Cerebellar cortex (tissue), 1 donor: ENCODE results near the gene CRISPLD2.
A peak's percentile ranks its signal among the peaks of the same experiment; 100 is the strongest.

Source experiments
- DNase-seq: peaks from one replicate; pipeline ENCODE4 v3.0.0-alpha.2; 2015; ENCODE audit warnings: low spot score

CRISPLD2 gene

GRCh38 chr16:84819644-84820304 lies at the start of gene CRISPLD2:
Gene CRISPLD2 (plus strand): TSS chr16:84819985. CDS start chr16:84838496, 18,511 bp downstream.
- DNase-seq = peak; percentile 72

- no peak for DNase-seq
These were observed 46.5 kb upstream of the CRISPLD2 start for GRCh38 chr16:84773312-84773711.

DNA sequence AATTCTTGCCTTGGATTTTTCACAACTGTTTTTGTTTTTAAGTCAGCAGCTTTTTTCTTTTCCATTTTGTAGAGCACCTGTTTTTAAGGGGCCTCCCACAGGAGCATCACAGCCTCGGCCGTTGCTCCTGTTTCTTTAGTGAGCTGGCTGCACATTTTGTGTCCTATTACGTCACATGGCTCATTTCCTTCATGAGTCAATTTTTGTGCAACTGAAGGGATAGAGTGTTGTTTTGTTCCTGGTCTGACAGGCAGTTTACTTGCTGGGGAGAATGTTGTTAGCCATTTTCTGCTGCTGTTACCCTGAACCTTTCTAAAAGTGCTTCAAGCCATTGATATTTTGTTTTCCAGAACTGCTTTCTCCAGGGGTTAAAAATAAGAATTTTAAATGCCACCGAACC lies 45.0 kb upstream of the CRISPLD2 start:
- DNase-seq = no peak

DNA sequence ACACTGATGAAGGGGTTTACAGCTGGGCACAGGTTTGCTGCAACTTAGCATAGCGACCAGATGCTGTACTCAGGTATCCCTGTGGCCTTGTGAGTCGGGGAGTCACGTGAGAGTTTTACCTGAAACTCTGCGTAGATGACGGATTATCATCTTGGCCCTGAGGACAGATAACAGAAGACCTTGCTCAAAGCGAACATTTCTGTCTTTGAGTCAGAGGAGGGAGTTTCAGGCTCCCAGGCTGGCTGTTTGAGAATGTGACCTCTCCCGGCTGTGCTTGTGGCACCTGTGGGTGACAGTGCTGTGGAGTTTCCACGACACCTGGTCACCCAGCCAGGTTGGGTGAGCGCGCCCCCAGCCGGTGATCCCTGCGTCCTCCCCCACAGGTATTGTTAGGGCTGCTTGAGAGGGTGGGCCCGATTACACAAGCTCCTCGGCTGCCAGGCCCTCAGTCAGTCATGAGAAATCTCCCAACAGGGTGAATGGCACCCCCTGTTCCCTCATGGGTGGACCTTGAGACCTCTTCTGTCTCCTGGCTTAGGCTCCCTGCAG lies 44.4 kb upstream of the CRISPLD2 start:
- no peak for DNase-seq

- DNase-seq = no peak
These were observed 42.4 kb upstream of the CRISPLD2 start for GRCh38 chr16:84777435-84777834.

- no peak for DNase-seq
These were observed 41.1 kb upstream of the CRISPLD2 start for GRCh38 chr16:84778720-84779119.

DNA sequence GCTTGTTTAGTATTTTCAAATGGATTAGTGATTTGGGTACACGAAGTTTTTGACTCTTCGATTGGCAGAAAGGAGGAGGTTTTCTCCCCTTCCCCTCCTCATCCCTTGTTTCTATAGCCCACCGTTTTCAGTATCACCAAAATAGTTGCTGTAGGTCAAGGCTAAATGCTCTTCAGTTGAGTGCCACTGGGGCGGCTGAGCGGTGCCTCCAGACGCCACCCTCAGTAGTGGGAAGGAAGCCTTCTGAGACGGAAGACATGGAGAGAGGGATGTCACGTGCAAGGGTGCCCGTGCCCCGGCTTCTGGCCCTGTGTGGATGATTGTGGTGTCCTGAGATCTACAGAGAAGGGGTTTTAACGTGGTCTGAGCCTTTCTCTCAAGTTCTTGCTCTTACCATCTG lies 39.7 kb upstream of the CRISPLD2 start:
- no peak for DNase-seq

DNA sequence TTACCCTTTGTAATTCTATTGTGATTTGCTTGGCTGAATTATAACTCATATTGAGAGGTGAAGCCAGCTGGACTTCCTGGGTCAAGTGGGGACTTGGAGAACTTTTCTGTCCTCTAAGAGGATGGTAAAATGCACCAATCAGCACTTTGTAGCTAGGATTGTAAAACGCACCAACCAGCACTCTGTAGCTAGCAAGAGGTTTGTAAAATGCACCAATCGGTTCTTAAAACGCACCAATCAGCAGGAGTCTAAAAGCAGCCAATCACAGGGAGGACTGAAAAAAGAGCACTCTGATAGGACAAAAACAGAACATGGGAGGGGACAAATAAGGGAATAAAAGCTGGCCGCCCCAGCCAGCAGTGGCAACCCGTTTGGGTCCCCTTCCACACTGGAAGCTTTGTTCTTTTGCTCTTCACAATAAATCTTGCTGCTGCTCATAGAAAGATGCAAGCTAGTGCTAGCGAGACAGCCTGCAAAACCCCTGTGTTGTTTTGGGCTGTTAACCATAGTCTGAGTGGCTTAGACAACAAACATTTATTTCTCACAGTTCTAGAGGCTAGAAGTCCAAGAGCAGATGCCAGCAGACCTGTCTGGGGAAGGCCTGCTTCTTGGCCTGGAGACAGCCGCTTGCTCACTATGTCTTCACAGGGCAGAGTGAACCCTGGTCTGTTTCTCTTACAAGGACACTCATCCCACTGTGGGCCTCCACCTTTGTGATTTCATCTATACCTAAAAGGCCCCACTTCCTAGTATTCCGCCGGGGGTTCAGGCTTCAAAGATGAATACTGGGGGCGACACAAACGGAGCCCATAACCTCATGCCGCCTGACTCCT lies 39.0 kb upstream of the CRISPLD2 start:
- DNase-seq = no peak

DNA sequence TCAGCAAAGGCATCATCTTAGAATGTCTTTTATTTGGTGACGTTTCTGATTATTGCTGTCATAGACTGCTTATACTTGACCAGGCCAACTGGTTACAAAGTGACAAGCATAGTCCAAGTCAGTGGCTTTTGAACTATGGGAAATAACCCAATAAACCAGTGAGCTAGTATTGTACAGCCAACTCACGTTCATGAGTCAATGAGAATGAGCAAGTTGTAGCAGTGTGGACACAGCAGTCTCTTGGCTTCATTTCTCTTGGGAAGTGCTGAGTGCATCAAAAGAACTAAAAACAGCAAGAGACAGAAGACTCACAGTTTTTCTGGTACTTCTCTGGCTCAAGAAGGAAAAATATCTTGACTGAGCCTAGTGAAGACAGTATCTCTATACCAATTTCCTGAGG lies 36.9 kb upstream of the CRISPLD2 start:
- DNase-seq = no peak

DNA sequence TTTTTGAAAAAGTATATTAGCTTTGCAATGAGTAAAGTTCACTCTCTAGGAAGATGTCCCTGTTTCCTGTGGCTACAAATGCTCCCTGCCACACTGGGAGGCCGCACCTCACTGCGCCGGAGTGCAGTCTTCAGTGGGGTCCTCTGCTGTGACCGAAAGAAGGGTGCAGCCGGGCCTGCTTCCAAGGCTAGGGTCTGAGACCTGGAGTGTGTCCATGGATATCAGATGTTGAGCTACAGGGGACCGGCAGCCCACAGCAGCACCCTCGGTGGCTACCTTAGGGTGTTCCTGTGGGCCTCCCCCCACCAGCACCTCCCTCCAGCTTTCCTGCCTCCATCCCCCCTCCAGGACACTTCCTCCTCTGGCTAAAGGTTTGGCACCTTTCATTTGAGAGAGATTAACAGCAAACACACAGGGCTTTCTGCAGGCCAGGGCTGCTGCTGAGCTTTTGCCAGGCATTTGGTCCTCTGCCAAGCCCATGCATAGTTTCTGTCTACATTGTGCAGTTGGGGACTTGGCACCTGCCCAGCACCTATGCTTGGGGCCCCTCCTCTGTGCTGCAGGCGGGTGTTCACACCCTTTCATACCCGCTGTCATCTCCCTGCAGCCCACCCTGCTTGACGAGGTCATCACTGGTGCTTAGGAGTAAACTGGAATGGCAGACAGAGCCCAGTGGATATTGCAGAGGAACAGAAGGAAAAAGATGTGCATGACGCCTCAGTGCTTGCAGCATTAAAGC lies 33.8 kb upstream of the CRISPLD2 start:
- DNase-seq = peak; percentile 29

GRCh38 chr16:84786605-84787262 lies 33.1 kb upstream of the CRISPLD2 start:
- DNase-seq = no peak

DNA sequence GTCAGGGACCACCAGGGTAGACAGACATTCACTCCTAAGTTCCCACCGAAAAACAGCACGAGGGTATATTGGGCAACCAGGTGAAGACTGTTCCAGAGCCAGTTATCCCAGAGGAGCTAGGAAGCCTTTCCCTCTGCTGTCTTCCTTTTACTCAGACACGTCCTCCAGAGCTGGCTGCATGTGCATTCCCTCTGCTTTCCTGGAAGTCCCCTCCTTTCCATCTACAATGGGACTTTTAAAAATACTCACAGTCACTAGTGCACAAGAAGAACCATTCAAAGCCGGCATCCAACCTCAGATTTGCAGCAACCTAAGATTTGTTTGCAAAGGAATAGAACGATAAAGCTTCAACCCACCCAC lies 32.5 kb upstream of the CRISPLD2 start:
- DNase-seq = no peak

GRCh38 chr16:84788920-84789391 lies 30.8 kb upstream of the CRISPLD2 start:
- DNase-seq = no peak

DNA sequence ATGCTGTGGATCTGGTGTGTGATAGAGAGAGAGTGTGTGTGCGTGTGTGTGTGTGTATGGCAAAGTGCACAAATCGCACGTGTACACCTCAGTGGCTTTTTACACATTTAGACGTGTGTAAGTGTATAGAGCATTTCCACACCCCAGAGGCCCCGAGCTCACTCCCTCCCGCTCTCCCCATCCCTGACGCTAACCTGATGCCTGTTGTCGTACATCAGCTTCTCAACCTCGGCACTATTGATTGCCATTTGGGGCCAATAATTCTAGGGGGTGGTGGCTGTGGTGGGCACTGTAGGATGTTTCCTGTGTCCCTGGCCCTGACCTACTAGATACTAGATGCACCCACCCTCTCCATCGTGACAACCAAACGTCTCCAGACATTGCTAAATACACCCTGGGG lies 30.4 kb upstream of the CRISPLD2 start:
- no peak for DNase-seq

- DNase-seq = no peak
These were observed 29.5 kb upstream of the CRISPLD2 start for GRCh38 chr16:84790301-84790700.

DNA sequence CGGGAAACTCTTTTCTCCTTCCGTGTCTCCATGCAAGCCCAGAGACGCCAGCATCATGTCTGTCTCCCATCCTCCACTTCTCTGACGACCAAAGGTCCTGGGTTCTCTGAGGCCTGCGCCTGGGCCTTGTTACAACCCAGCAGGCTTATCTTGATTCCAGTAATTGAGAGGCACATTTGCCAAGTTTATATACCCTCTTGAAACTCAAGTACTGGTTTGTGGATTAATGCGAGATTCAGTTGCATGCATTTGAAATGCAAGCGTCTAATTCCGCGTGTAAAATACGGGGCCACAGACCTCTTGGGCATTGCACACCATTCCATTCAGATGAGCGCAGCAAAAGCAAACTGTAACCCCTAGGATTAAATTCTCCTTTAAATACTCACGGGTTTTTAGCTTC lies 28.7 kb upstream of the CRISPLD2 start:
- no peak for DNase-seq

GRCh38 chr16:84791501-84791900 lies 28.3 kb upstream of the CRISPLD2 start:
- DNase-seq = no peak

DNA sequence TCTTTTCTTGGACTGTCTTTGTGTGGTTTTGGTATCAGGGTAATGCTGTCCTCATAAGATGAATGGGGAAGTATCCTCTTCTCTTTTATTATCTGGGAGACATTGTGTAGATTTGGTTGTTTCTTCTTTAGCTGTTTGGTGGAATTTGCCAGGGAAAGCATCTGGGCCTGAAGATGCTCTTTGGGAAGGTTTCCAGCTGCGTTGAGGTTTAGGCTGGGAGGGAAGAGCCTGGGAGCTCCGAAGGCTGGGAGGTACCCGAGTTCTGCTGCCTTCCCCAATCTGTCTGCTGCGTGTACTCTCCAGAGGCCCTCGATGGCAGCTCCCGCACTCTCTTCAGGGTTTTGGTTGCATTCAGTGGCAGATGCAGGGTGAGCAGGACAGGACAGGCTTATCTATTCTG lies 25.6 kb upstream of the CRISPLD2 start:
- DNase-seq = no peak

DNA sequence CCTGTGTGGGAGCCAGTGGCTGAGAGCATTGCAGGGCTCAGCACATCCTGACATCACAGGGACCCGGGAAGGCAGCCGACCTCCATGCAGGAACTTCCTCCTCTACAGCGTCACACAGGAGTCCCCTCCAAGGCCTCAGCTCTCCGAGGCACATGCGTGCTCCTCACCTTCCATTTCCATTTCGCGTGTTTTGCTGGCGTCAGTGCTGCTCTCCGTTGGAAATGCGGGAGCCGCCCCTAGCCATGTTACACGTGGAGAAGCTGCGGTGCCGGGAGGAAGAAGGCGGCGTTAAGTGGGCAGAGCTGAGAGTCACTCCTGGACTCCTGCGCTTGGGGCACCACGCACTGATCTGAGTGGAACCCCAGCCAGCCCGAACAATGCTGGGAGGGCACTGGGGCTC lies 25.2 kb upstream of the CRISPLD2 start:
- no peak for DNase-seq

- DNase-seq = no peak
These were observed 24.3 kb upstream of the CRISPLD2 start for GRCh38 chr16:84795329-84796053.
